AG04449 (cell line): ENCODE results near the gene RYR1.
A peak's percentile ranks its signal among the peaks of the same experiment; 100 is the strongest.

Experiments used
- CTCF ChIA-PET: fragments of 350-600 bp; formaldehyde crosslinking; extraction: SDS; loops from one replicate; lab custom pipeline; 2021; ENCODE audit warnings: antibody characterized with exemption; lab: Yijun Ruan, JAX
- POLR2A ChIA-PET: fragments of 400-600, 350-600 bp; formaldehyde crosslinking; extraction: SDS; loops from one replicate; lab custom pipeline; 2020; ENCODE audit warnings: antibody characterized with exemption, inconsistent platforms; lab: Yijun Ruan, JAX
- DNase-seq: peaks from one replicate; pipeline ENCODE4 v3.0.0-alpha.2; 2010; ENCODE audit warnings: low read depth, low spot score
- H3K4me3 ChIP-seq: 2 replicates; pipeline ENCODE4 v1.5.1; 2011; ENCODE audit warnings: low read depth, mild to moderate bottlenecking, control low read depth, low read length
- CTCF ChIP-seq: IDR thresholded peaks from one replicate; pipeline ENCODE4 v1.5.1; 2011; ENCODE audit warnings: mild to moderate bottlenecking, moderate library complexity, low read length, control low read depth, inconsistent platforms; ENCODE audit not compliant: insufficient read depth; ENCODE audit errors: missing control alignments

Gene RYR1

GRCh38 chr19:38386300-38386970 lies 47.1 kb upstream of the RYR1 start:
- CTCF ChIA-PET = interaction anchor here (1.6 to 5.8 kb wide), 3 partner anchors 10 to 142 kb away, joined by 3 to 41 read pairs (median 18); partner anchors contain the start of gene PSMD8
- no peak for TF ChIP-seq CTCF
- POLR2A ChIA-PET = no interaction called here
- H3K4me3 ChIP-seq = no peak overlapping the region
- no peak for DNase-seq

GRCh38 chr19:38386971-38387549 lies 46.4 kb upstream of the RYR1 start:
- DNase-seq = no peak
- no peak for TF ChIP-seq CTCF
- H3K4me3 ChIP-seq = peak overlapping the region; percentile 75
- ChIA-PET CTCF (interaction anchor here (0.9 to 5.8 kb wide), 4 partner anchors 11 to 153 kb away, joined by 3 to 41 read pairs (median 10); partner anchors contain the start of genes FAM98C and PSMD8), POLR2A (interaction anchor here (1.1 to 3.6 kb wide), 3 partner anchors 10 to 480 kb away, joined by 3 to 35 read pairs (median 26); partner anchors contain the start of genes PSMD8 and SIPA1L3)

- H3K4me3 ChIP-seq = peak within 1 kb of the TSS; percentile 75
- CTCF ChIA-PET = interaction anchor here (0.9 to 5.8 kb wide), 7 partner anchors 12 to 154 kb away, joined by 3 to 41 read pairs (median 7); partner anchors contain the start of genes FAM98C and PSMD8
- peak; percentile 75 for DNase-seq
- no peak for TF ChIP-seq CTCF
- POLR2A ChIA-PET = interaction anchor here (1.1 to 3.6 kb wide), 3 partner anchors 10 to 480 kb away, joined by 3 to 35 read pairs (median 26); partner anchors contain the start of genes PSMD8 and SIPA1L3
Measured at GRCh38 chr19:38387550-38388348, 45.7 kb upstream of the RYR1 start, which contains the start of gene GGN. Gene GGN (minus strand): TSS chr19:38388034. CDS start chr19:38387261, 773 bp downstream.

- CTCF ChIA-PET = interaction anchor here (0.9 to 5.8 kb wide), 10 partner anchors 12 to 154 kb away, joined by 3 to 41 read pairs (median 8); partner anchors contain the start of genes FAM98C and PSMD8
- DNase-seq = no peak
- no peak for TF ChIP-seq CTCF
- POLR2A ChIA-PET = interaction anchor here (0.5 to 3.6 kb wide), 5 partner anchors 10 to 481 kb away, joined by 3 to 35 read pairs (median 4); partner anchors contain the start of genes PSMD8 and SIPA1L3
- H3K4me3 ChIP-seq = peak within 1 kb of the TSS; percentile 75
Measured at GRCh38 chr19:38388349-38389100, 45.0 kb upstream of the RYR1 start, which contains the start of gene SPRED3. Gene SPRED3 (plus strand): TSS chr19:38388697. CDS start chr19:38390303, 1,606 bp downstream.

GRCh38 chr19:38389101-38389925 lies 44.2 kb upstream of the RYR1 start:
- no peak for TF ChIP-seq CTCF
- CTCF ChIA-PET = interaction anchor here (0.7 to 2.0 kb wide), 8 partner anchors 10 to 164 kb away, joined by 3 to 17 read pairs (median 4); partner anchors contain the start of gene FAM98C
- peak overlapping the region; percentile 75 for H3K4me3 ChIP-seq
- POLR2A ChIA-PET = interaction anchor here (0.5 to 3.6 kb wide), 5 partner anchors 10 to 37 kb away, joined by 3 to 35 read pairs (median 7); partner anchors contain the start of genes FAM98C and PSMD8
- DNase-seq = no peak
